HepG2 (cell line): ENCODE data around the gene EDN2. TPM values are rescaled to one million over a fixed set of nuclear protein-coding genes. Genes with fewer than 3 reads are reported as not detected.

Experiments
- ATAC-seq: fragments of 200-7000 bp; cut with Tn5 transposase; 3 replicates; pipeline ENCODE4 v1.9.1; 2020; ENCODE audit warnings: mild to moderate bottlenecking, moderate library complexity
- BruUV-seq: library from RNA; stranded (reverse); fragments of 400-500 nt; replicated peaks from 2 replicates; lab custom pipeline; 2021; lab: Mats Ljungman, UMichigan
- CTCF ChIA-PET: fragments of 300-600 bp; formaldehyde crosslinking; extraction: SDS; loops from one replicate; lab custom pipeline; 2021; ENCODE audit warnings: low total read pairs, inconsistent platforms, low intra/inter-chr PET ratio; lab: Yijun Ruan, JAX
- POLR2A ChIA-PET: fragments of 350-600 bp; sonication (Branson Sonifier 250); formaldehyde crosslinking; loops from one replicate; lab custom pipeline; 2020; ENCODE audit warnings: antibody characterized with exemption, inconsistent platforms; lab: Yijun Ruan, JAX
- DNase-seq: peaks from one replicate; pipeline ENCODE4 v3.0.0-alpha.2; 2015; ENCODE audit warnings: low spot score
- FAIRE-seq: peaks from 3 replicates; lab custom pipeline; 2011; peaks lifted over from hg19 to GRCh38; lab: Jason Lieb, UNC
- H2AFZ ChIP-seq: one replicate; pipeline ENCODE4 v1.6.1; 2011; ENCODE audit warnings: low read length, inconsistent platforms
- H3K27ac ChIP-seq: fragments of 300-600 bp; 3 replicates; pipeline ENCODE4 v1.8.0; 2011; ENCODE audit warnings: mixed run types, mild to moderate bottlenecking, mixed read lengths, low read length, inconsistent platforms; ENCODE audit not compliant: insufficient read depth; ENCODE audit errors: extremely low read length
- H3K27me3 ChIP-seq, 2 experiments: fragments of 200-600 bp in 1 of 2; 2 replicates in 1 of 2; 3 replicates in 1 of 2; pipeline versions ENCODE4 v1.6.0 to v1.8.0; 2011; ENCODE audit warnings: low read length in 2 of 2, mild to moderate bottlenecking in 2 of 2, moderate library complexity in 2 of 2, inconsistent platforms in 1 of 2; ENCODE audit not compliant: insufficient read depth in 2 of 2, control insufficient read depth in 1 of 2
- H3K36me3 ChIP-seq, 2 experiments: fragments of 200-600 bp in 1 of 2; replicated peaks in 1 of 2; 2 replicates in 1 of 2; 3 replicates in 1 of 2; pipeline versions ENCODE4 v1.5.1 to v1.8.0; 2011; ENCODE audit warnings: low read length in 2 of 2, inconsistent platforms in 1 of 2; ENCODE audit not compliant: insufficient read depth in 2 of 2, control insufficient read depth in 1 of 2
- H3K4me1 ChIP-seq: 2 replicates; pipeline ENCODE4 v1.5.1; 2012; ENCODE audit warnings: low read length, inconsistent platforms; ENCODE audit not compliant: insufficient read depth
- H3K4me2 ChIP-seq: 2 replicates; pipeline ENCODE4 v1.6.0; 2011; ENCODE audit warnings: low read depth, low read length, inconsistent platforms
- H3K4me3 ChIP-seq, 3 experiments: fragments of 200-600 bp in 1 of 3; sonication (generic), shearing (Covaris generic) in 1 of 3; replicated peaks in 1 of 3; 2 replicates each; pipeline ENCODE4 v1.5.1; 2011 to 2016; ENCODE audit warnings: low read length in 3 of 3, inconsistent platforms in 2 of 3, low read depth in 2 of 3, mild to moderate bottlenecking in 2 of 3, control low read depth in 1 of 3, mixed read lengths in 1 of 3; ENCODE audit not compliant: insufficient read depth in 1 of 3
- H3K79me2 ChIP-seq: one replicate; pipeline ENCODE4 v1.6.1; 2011; ENCODE audit warnings: low read length, inconsistent platforms; ENCODE audit not compliant: insufficient read depth
- H3K9ac ChIP-seq: 2 replicates; pipeline ENCODE4 v1.6.0; 2011; ENCODE audit warnings: mild to moderate bottlenecking, low read depth, low read length, inconsistent platforms; ENCODE audit not compliant: insufficient read depth
- H3K9me3 ChIP-seq: 2 replicates; pipeline ENCODE4 v1.5.1; 2012; ENCODE audit warnings: mild to moderate bottlenecking, low read length
- H4K20me1 ChIP-seq: 2 replicates; pipeline ENCODE4 v1.6.0; 2011; ENCODE audit warnings: inconsistent platforms, mild to moderate bottlenecking, low read length, moderate library complexity; ENCODE audit not compliant: insufficient read depth
- E2F2 ChIP-seq: sonication (generic); formaldehyde crosslinking; IDR thresholded peaks from 2 replicates; pipeline ENCODE4 v1.4.0; 2020; ENCODE audit warnings: missing genetic modification reagents, borderline replicate concordance
- KDM3A ChIP-seq: IDR thresholded peaks from 2 replicates; pipeline ENCODE4 v1.6.1; 2018; ENCODE audit warnings: low read depth, missing compliant biosample characterization
- LCORL ChIP-seq, 2 experiments: fragments of 450-650 bp in 1 of 2; sonication (generic) in 1 of 2; formaldehyde crosslinking in 1 of 2; IDR thresholded peaks; 2 replicates each; pipeline versions ENCODE4 v1.5.0 to v1.6.1; 2017 to 2020; ENCODE audit warnings: antibody characterized with exemption in 1 of 2, missing genetic modification reagents in 1 of 2
- SIN3B ChIP-seq: fragments of 150-350 bp; IDR thresholded peaks from 2 replicates; pipeline ENCODE4 v1.6.1; 2014; ENCODE audit warnings: low read length
- SOX6 ChIP-seq, 2 experiments: fragments of 450-650 bp in 1 of 2; sonication (generic) in 1 of 2; formaldehyde crosslinking in 1 of 2; IDR thresholded peaks; 2 replicates each; pipeline versions ENCODE4 v1.4.0 to v1.6.1; 2017 to 2020; ENCODE audit warnings: antibody characterized with exemption in 1 of 2, mild to moderate bottlenecking in 1 of 2, missing genetic modification reagents in 1 of 2
- ZBTB3 ChIP-seq: sonication (generic); formaldehyde crosslinking; IDR thresholded peaks from 2 replicates; pipeline ENCODE4 v1.4.0; 2020; ENCODE audit warnings: low read depth, mild to moderate bottlenecking, moderate library complexity, missing genetic modification reagents, borderline replicate concordance
- ZNF101 ChIP-seq: sonication (generic); formaldehyde crosslinking; IDR thresholded peaks from 2 replicates; pipeline ENCODE4 v1.4.0; 2020; ENCODE audit warnings: mild to moderate bottlenecking, low read depth, missing genetic modification reagents, borderline replicate concordance
- ZNF142 ChIP-seq: sonication (generic); formaldehyde crosslinking; IDR thresholded peaks from 2 replicates; pipeline ENCODE4 v1.4.0; 2020; ENCODE audit warnings: missing genetic modification reagents
- ZNF17 ChIP-seq: sonication (generic); formaldehyde crosslinking; IDR thresholded peaks from 2 replicates; pipeline ENCODE4 v1.5.0; 2020; ENCODE audit warnings: mild to moderate bottlenecking, missing genetic modification reagents
- ZNF775 ChIP-seq: sonication (generic); formaldehyde crosslinking; IDR thresholded peaks from 2 replicates; pipeline ENCODE4 v1.4.0; 2020; ENCODE audit warnings: missing genetic modification reagents, mild to moderate bottlenecking, moderate library complexity, borderline replicate concordance
- ZNF777 ChIP-seq: sonication (generic); formaldehyde crosslinking; IDR thresholded peaks from 2 replicates; pipeline ENCODE4 v1.4.0; 2020; ENCODE audit warnings: missing genetic modification reagents
- ZNF83 ChIP-seq: sonication (generic); formaldehyde crosslinking; IDR thresholded peaks from 2 replicates; pipeline ENCODE4 v1.4.0; 2020; ENCODE audit warnings: missing genetic modification reagents, mild to moderate bottlenecking, borderline replicate concordance
- WGBS: methylation state at CpG from one replicate; pipeline ENCODE4 v1.1.6; 2017; ENCODE audit warnings: low lambda C conversion rate; 5-methylcytosine and 5-hydroxymethylcytosine counted together
- in situ Hi-C: cut with HindIII; loops from 2 replicates; pipeline ENCODE4 v1.10.0; 2017; ENCODE audit warnings: low pct_unique_long_range_greater_than_20kb; ENCODE audit not compliant: extremely low pct_ligation_motif_present
- intact Hi-C: fragments of 100-400 bp; cut with micrococcal nuclease; formaldehyde crosslinking; loops from one replicate; pipeline ENCODE4 v1.10.0; 2022; ENCODE audit not compliant: unreplicated experiment
- polyA plus RNA-seq, 8 experiments: library from polyadenylated mRNA; depleted of rRNA in 3 of 8; stranded (reverse) in 7 of 8; unstranded in 1 of 8; fragments of >200 nt; fragmentation: Illumina TruSeq in 4 of 8; extraction: Trizol in 4 of 8; gene quantifications; 2 replicates each; pipeline versions ENCODE4 v1.2.1 to v1.2.3, GENCODE V29; 2011 to 2016; ENCODE audit warnings: low read depth in 4 of 8, missing spikeins in 1 of 8, mixed read lengths in 1 of 8; ENCODE audit not compliant: insufficient read depth in 1 of 8
- total RNA-seq, 5 experiments: library from RNA; depleted of rRNA; stranded (reverse); fragments of >200 nt; fragmentation: Illumina TruSeq; extraction: Trizol; gene quantifications; 2 replicates each; pipeline ENCODE4 v1.2.3, GENCODE V29; 2016; ENCODE audit warnings: low read depth in 1 of 5
- TF ChIP-seq, protein P1 (sequence below): sonication (generic); formaldehyde crosslinking; IDR thresholded peaks from 2 replicates; pipeline ENCODE4 v1.5.0; 2020; ENCODE audit warnings: mild to moderate bottlenecking, missing genetic modification reagents, moderate library complexity
- TF ChIP-seq, protein P2 (sequence below): sonication (generic); formaldehyde crosslinking; IDR thresholded peaks from 2 replicates; pipeline ENCODE4 v1.4.0; 2020; ENCODE audit warnings: missing genetic modification reagents, borderline replicate concordance

EDN2 gene
- total and polyA plus RNA-seq, 2 of the 13 experiments (the other 11 are each of a cell fraction or from before 2014, with no cell fraction given), result not detected

GRCh38 chr1:41437011-41437355, 47.5 kb downstream of the EDN2 start:
- Histone ChIP-seq H3K27me3 (peaks cover 0 to 8% of the 10 kb centered on the region in 2 experiments; a peak in 3 of 5 replicates), H4K20me1 (no peaks in the 10 kb centered on the region), H3K27ac (no peak overlapping the region), H3K9ac (no peak overlapping the region), H2AFZ (no peak overlapping the region), H3K9me3 (no peaks in the 10 kb centered on the region), H3K36me3 (no peaks in the 10 kb centered on the region), H3K4me2 (no peak overlapping the region), H3K4me3 (no peak overlapping the region), H3K4me1 (peaks cover 4% of the 10 kb centered on the region; the same call in 1 of the 2 replicates), H3K79me2 (no peaks in the 10 kb centered on the region)
- POLR2A ChIA-PET, result no interaction called here
- in situ Hi-C loops, result no loop called here
- DNase-seq (no peak), FAIRE-seq (no peak), ATAC-seq (no peak)
- BruUV-seq, result no TSS peak
- WGBS, result 8% methylated on average over 3 of the region's 3 CpGs
- intact Hi-C loops, result no loop called here
- CTCF ChIA-PET, result no interaction called here
- TF ChIP-seq ZNF83 (CRISPR knock-in tag), result no peak
- TF ChIP-seq KDM3A (CRISPR knock-in tag), result no peak
- TF ChIP-seq E2F2 (CRISPR knock-in tag), result no peak
- TF ChIP-seq ZNF142 (CRISPR knock-in tag), result no peak
- TF ChIP-seq SOX6 (IDR thresholded peaks at IDR 0.05), result no peak
- TF ChIP-seq SOX6 (CRISPR knock-in tag; IDR thresholded peaks at IDR 0.05), result no peak
- TF ChIP-seq LCORL (IDR thresholded peaks at IDR 0.05), result no peak
- no peak for TF ChIP-seq LCORL (CRISPR knock-in tag; IDR thresholded peaks at IDR 0.05)
- no peak for TF ChIP-seq ZNF17 (CRISPR knock-in tag)
- no peak for TF ChIP-seq ZNF775 (CRISPR knock-in tag)
- no peak for TF ChIP-seq SIN3B
- no peak for TF ChIP-seq ZBTB3
- TF ChIP-seq, protein P1, sequence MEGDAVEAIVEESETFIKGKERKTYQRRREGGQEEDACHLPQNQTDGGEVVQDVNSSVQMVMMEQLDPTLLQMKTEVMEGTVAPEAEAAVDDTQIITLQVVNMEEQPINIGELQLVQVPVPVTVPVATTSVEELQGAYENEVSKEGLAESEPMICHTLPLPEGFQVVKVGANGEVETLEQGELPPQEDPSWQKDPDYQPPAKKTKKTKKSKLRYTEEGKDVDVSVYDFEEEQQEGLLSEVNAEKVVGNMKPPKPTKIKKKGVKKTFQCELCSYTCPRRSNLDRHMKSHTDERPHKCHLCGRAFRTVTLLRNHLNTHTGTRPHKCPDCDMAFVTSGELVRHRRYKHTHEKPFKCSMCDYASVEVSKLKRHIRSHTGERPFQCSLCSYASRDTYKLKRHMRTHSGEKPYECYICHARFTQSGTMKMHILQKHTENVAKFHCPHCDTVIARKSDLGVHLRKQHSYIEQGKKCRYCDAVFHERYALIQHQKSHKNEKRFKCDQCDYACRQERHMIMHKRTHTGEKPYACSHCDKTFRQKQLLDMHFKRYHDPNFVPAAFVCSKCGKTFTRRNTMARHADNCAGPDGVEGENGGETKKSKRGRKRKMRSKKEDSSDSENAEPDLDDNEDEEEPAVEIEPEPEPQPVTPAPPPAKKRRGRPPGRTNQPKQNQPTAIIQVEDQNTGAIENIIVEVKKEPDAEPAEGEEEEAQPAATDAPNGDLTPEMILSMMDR, result no peak
- TF ChIP-seq ZNF777, result no peak
- TF ChIP-seq ZNF101 (CRISPR knock-in tag), result no peak
- TF ChIP-seq, protein P2, sequence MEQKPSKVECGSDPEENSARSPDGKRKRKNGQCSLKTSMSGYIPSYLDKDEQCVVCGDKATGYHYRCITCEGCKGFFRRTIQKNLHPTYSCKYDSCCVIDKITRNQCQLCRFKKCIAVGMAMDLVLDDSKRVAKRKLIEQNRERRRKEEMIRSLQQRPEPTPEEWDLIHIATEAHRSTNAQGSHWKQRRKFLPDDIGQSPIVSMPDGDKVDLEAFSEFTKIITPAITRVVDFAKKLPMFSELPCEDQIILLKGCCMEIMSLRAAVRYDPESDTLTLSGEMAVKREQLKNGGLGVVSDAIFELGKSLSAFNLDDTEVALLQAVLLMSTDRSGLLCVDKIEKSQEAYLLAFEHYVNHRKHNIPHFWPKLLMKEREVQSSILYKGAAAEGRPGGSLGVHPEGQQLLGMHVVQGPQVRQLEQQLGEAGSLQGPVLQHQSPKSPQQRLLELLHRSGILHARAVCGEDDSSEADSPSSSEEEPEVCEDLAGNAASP (CRISPR knock-in tag), result no peak
